IMR-90 (cell line): ENCODE measurements around the gene TRIM17. TPM values are rescaled to one million over a fixed set of nuclear protein-coding genes. Genes with fewer than 3 reads are reported as not detected.

Source experiments
- ATAC-seq: fragments of 200-7000 bp; cut with Tn5 transposase; 2 replicates; pipeline ENCODE4 v1.9.1; 2020; ENCODE audit warnings: low read depth, mild to moderate bottlenecking, moderate library complexity
- BruUV-seq: library from RNA; stranded (reverse); fragments of 400-500 nt; replicated peaks from 2 replicates; lab custom pipeline; 2021; lab: Mats Ljungman, UMichigan
- CTCF ChIA-PET: fragments of 300-600 bp; formaldehyde crosslinking; extraction: SDS; loops from one replicate; lab custom pipeline; 2021; ENCODE audit warnings: antibody characterized with exemption; lab: Yijun Ruan, JAX
- POLR2A ChIA-PET: fragments of 300-600 bp; sonication (Branson Sonifier 250); formaldehyde crosslinking; loops from one replicate; lab custom pipeline; 2022; ENCODE audit warnings: antibody characterized with exemption; ENCODE audit not compliant: unreplicated experiment; lab: Charles Lee
- DNase-seq: peaks from one replicate; pipeline ENCODE4 v3.0.0; 2013
- H2AFZ ChIP-seq: replicated peaks from 2 replicates; pipeline ENCODE3; 2013; ENCODE audit warnings: low read length, mild to moderate bottlenecking; ENCODE audit not compliant: poor library complexity
- H2AK5ac ChIP-seq: 2 replicates; pipeline ENCODE4 v1.6.1; 2013; ENCODE audit warnings: low read depth, low read length, inconsistent platforms
- H2AK9ac ChIP-seq: replicated peaks from 2 replicates; pipeline ENCODE3; 2013; ENCODE audit warnings: mild to moderate bottlenecking, low read depth, low read length, moderate library complexity; ENCODE audit not compliant: poor library complexity
- H2BK120ac ChIP-seq: 2 replicates; pipeline ENCODE4 v1.6.1; 2013; ENCODE audit warnings: low read depth, low read length, inconsistent platforms
- H2BK15ac ChIP-seq: 3 replicates; pipeline ENCODE4 v1.6.1; 2013; ENCODE audit warnings: low read depth, low read length, inconsistent platforms
- H2BK20ac ChIP-seq: 2 replicates; pipeline ENCODE4 v1.6.1; 2013; ENCODE audit warnings: low read depth, mild to moderate bottlenecking, inconsistent platforms, low read length, moderate library complexity
- H2BK5ac ChIP-seq: 2 replicates; pipeline ENCODE4 v1.6.1; 2013; ENCODE audit warnings: mild to moderate bottlenecking, low read depth, low read length, inconsistent platforms; ENCODE audit not compliant: poor library complexity, severe bottlenecking
- H3K14ac ChIP-seq: replicated peaks from 2 replicates; pipeline ENCODE4 v1.6.1; 2013; ENCODE audit warnings: low read depth, low read length, inconsistent platforms
- H3K18ac ChIP-seq: 2 replicates; pipeline ENCODE4 v1.6.1; 2013; ENCODE audit warnings: low read depth, low read length, control low read depth
- H3K23ac ChIP-seq: 2 replicates; pipeline ENCODE4 v1.6.1; 2013; ENCODE audit warnings: low read depth, low read length, inconsistent platforms
- H3K27ac ChIP-seq: 2 replicates; pipeline ENCODE4 v1.5.1; 2013; ENCODE audit warnings: mild to moderate bottlenecking, control low read depth, low read length; ENCODE audit not compliant: insufficient read depth
- H3K27me3 ChIP-seq: 2 replicates; pipeline ENCODE4 v1.6.1; 2013; ENCODE audit warnings: low read length; ENCODE audit not compliant: control insufficient read depth, insufficient read depth
- H3K36me3 ChIP-seq: 2 replicates; pipeline ENCODE4 v1.6.1; 2013; ENCODE audit warnings: low read length, mixed read lengths; ENCODE audit not compliant: control insufficient read depth, insufficient read depth
- H3K4ac ChIP-seq: 2 replicates; pipeline ENCODE4 v1.6.1; 2013; ENCODE audit warnings: low read depth, low read length, inconsistent platforms
- H3K4me1 ChIP-seq: 2 replicates; pipeline ENCODE4 v1.6.1; 2013; ENCODE audit warnings: low read length, mixed read lengths; ENCODE audit not compliant: control insufficient read depth, insufficient read depth
- H3K4me2 ChIP-seq: 2 replicates; pipeline ENCODE4 v1.6.1; 2013; ENCODE audit warnings: low read depth, mild to moderate bottlenecking, control low read depth, low read length, moderate library complexity
- H3K4me3 ChIP-seq: 2 replicates; pipeline ENCODE4 v1.5.1; 2013; ENCODE audit warnings: low read depth, mild to moderate bottlenecking, control low read depth, low read length, moderate library complexity; ENCODE audit not compliant: insufficient read depth
- H3K56ac ChIP-seq: 2 replicates; pipeline ENCODE4 v1.6.1; 2013; ENCODE audit warnings: low read length, inconsistent platforms; ENCODE audit not compliant: insufficient read depth; ENCODE audit errors: extremely low read depth
- H3K79me1 ChIP-seq, 2 experiments: 2 replicates each; pipeline ENCODE4 v1.6.1; 2013; ENCODE audit warnings: low read length in 2 of 2, inconsistent platforms in 1 of 2, low read depth in 1 of 2
- H3K9ac ChIP-seq: 2 replicates; pipeline ENCODE4 v1.6.1; 2013; ENCODE audit warnings: low read depth, low read length, control low read depth
- H3K9me1 ChIP-seq: 2 replicates; pipeline ENCODE4 v1.6.1; 2013; ENCODE audit warnings: low read length, inconsistent platforms; ENCODE audit not compliant: insufficient read depth
- H3K9me3 ChIP-seq: 2 replicates; pipeline ENCODE4 v1.6.1; 2013; ENCODE audit warnings: low read length; ENCODE audit not compliant: control insufficient read depth, insufficient read depth
- H4K20me1 ChIP-seq: 2 replicates; pipeline ENCODE4 v1.6.1; 2013; ENCODE audit warnings: low read length, inconsistent platforms; ENCODE audit not compliant: insufficient read depth
- H4K5ac ChIP-seq: 2 replicates; pipeline ENCODE4 v1.6.1; 2013; ENCODE audit warnings: mild to moderate bottlenecking, low read depth, low read length, control low read depth
- H4K8ac ChIP-seq, 2 experiments: 2 replicates each; pipeline ENCODE4 v1.6.1; 2013; ENCODE audit warnings: low read depth in 2 of 2, low read length in 2 of 2, control low read depth in 1 of 2, inconsistent platforms in 1 of 2
- H4K91ac ChIP-seq: 2 replicates; pipeline ENCODE4 v1.6.1; 2013; ENCODE audit warnings: low read depth, low read length, inconsistent platforms; ENCODE audit not compliant: insufficient read depth
- BHLHE40 ChIP-seq: fragments of 150-350 bp; IDR thresholded peaks from 2 replicates; pipeline ENCODE4 v1.6.1; 2016; ENCODE audit warnings: mild to moderate bottlenecking, low read depth, low read length
- CEBPB ChIP-seq: IDR thresholded peaks from 2 replicates; pipeline ENCODE4 v1.6.1; 2012; ENCODE audit warnings: low read depth, low read length, improper control_type of control experiment
- CTCF ChIP-seq: conservative IDR thresholded peaks from 2 replicates; pipeline ENCODE4 v1.5.1; 2012; ENCODE audit warnings: mild to moderate bottlenecking, low read depth, low read length, improper control_type of control experiment
- ELK1 ChIP-seq: fragments of 150-350 bp; IDR thresholded peaks from 2 replicates; pipeline ENCODE4 v1.6.1; 2016; ENCODE audit warnings: low read depth, mild to moderate bottlenecking, low read length, moderate library complexity, borderline replicate concordance
- FOS ChIP-seq: fragments of 150-350 bp; IDR thresholded peaks from 2 replicates; pipeline ENCODE4 v1.6.1; 2016; ENCODE audit warnings: low read depth, low read length
- MAFK ChIP-seq: IDR thresholded peaks from 2 replicates; pipeline ENCODE4 v1.6.1; 2012; ENCODE audit warnings: low read depth, low read length, improper control_type of control experiment
- MAZ ChIP-seq: IDR thresholded peaks from 2 replicates; pipeline ENCODE4 v1.6.1; 2012; ENCODE audit warnings: low read depth, mild to moderate bottlenecking, low read length, improper control_type of control experiment, moderate library complexity, borderline replicate concordance
- NFE2L2 ChIP-seq: fragments of 150-350 bp; IDR thresholded peaks from 2 replicates; pipeline ENCODE4 v1.6.1; 2016; ENCODE audit warnings: low read depth, mild to moderate bottlenecking, low read length
- POLR2A ChIP-seq: IDR thresholded peaks from 2 replicates; pipeline ENCODE4 v1.6.1; 2012; ENCODE audit warnings: mild to moderate bottlenecking, low read depth, low read length
- RAD21 ChIP-seq: IDR thresholded peaks from 2 replicates; pipeline ENCODE4 v1.6.1; 2012; ENCODE audit warnings: low read length, improper control_type of control experiment
- RCOR1 ChIP-seq: IDR thresholded peaks from 2 replicates; pipeline ENCODE4 v1.6.1; 2012; ENCODE audit warnings: mild to moderate bottlenecking, low read length, improper control_type of control experiment; ENCODE audit not compliant: insufficient replicate concordance
- RFX5 ChIP-seq: IDR thresholded peaks from 2 replicates; pipeline ENCODE4 v1.8.0; 2012; ENCODE audit warnings: low read depth, mild to moderate bottlenecking, low read length, moderate library complexity
- SMC3 ChIP-seq: fragments of 150-350 bp; IDR thresholded peaks from 2 replicates; pipeline ENCODE4 v1.6.1; 2016; ENCODE audit warnings: low read depth, mild to moderate bottlenecking, antibody characterized with exemption, low read length, moderate library complexity
- USF2 ChIP-seq: fragments of 150-350 bp; IDR thresholded peaks from 2 replicates; pipeline ENCODE4 v1.6.1; 2017; ENCODE audit warnings: mild to moderate bottlenecking, antibody characterized with exemption, low read length, low read depth
- WGBS, 2 experiments: methylation state at CpG; one replicate each; pipeline versions ENCODE4 v1.1.5 to v1.1.7; 2013; ENCODE audit warnings: missing lambda C conversion rate in 2 of 2; ENCODE audit not compliant: insufficient read length in 1 of 2; ENCODE audit errors: extremely low coverage in 2 of 2; 5-methylcytosine and 5-hydroxymethylcytosine counted together
- dilution Hi-C: fragments of 300-500 bp; cut with HindIII; formaldehyde crosslinking; loops from one replicate; pipeline ENCODE4 v1.14.3; 2018; ENCODE audit warnings: low sequenced_read_pairs; ENCODE audit not compliant: unreplicated experiment
- in situ Hi-C: fragments of 300-500 bp; cut with MboI; formaldehyde crosslinking; loops from 3 replicates; pipeline ENCODE4 v1.14.3; 2019; ENCODE audit warnings: low sequenced_read_pairs, inconsistent platforms, mixed read lengths
- intact Hi-C: fragments of 100-400 bp; cut with micrococcal nuclease; formaldehyde crosslinking; loops from 2 replicates; pipeline ENCODE4 v1.10.0; 2022
- polyA plus RNA-seq, 3 experiments: library from polyadenylated mRNA; depleted of rRNA; stranded (reverse); fragments of >200 nt; gene quantifications; 2 replicates each; pipeline ENCODE4 v1.2.3, GENCODE V29; 2012; ENCODE audit warnings: low replicate concordance in 1 of 3
- total RNA-seq: library from RNA; depleted of rRNA; stranded (reverse); fragments of >200 nt; gene quantifications from 2 replicates; pipeline ENCODE4 v1.2.3, GENCODE V29; 2012

TRIM17 gene
- total and polyA plus RNA-seq, 2 of the 4 experiments (the other 2 are of a cell fraction) = 0.39 TPM; not detected in 1

GRCh38 chr1:228428412-228428811 is 11.8 kb upstream of the TRIM17 start:
- 50% methylated on average over 2 of the region's 4 CpGs; no CpG with 5 or more reads in 1 of the 2 experiments for WGBS, 2 experiments
- BruUV-seq = no TSS peak
- POLR2A ChIA-PET = no interaction called here

More at GRCh38 chr1:228428412-228428811, 11.8 kb upstream of the TRIM17 start:
- Histone ChIP-seq H3K36me3 (peaks cover 3% of the 10 kb centered on the region), H3K4me2 (no peak overlapping the region), H3K23ac (no peak overlapping the region), H4K8ac (no peak overlapping the region), H3K56ac (no peak overlapping the region), H3K9me3 (no peaks in the 10 kb centered on the region), H4K91ac (no peak overlapping the region), H2AFZ (no peak overlapping the region), H4K20me1 (no peaks in the 10 kb centered on the region), H2BK120ac (no peak overlapping the region), H4K5ac (no peak overlapping the region), H2BK5ac (no peak overlapping the region), H3K14ac (no peak overlapping the region), H2AK9ac (no peak overlapping the region), H2AK5ac (no peak overlapping the region), H3K9me1 (0 out of 2 replicates have a peak, but pooled peaks cover 5% of the 10 kb centered on the region), H3K27me3 (no peaks in the 10 kb centered on the region), H3K79me1 (no peaks in the 10 kb centered on the region), H3K4me3 (no peak overlapping the region), H3K18ac (no peak overlapping the region), H3K4me1 (no peaks in the 10 kb centered on the region), H3K27ac (no peak overlapping the region), H3K9ac (no peak overlapping the region), H2BK15ac (no peak overlapping the region), H3K4ac (no peak overlapping the region), H2BK20ac (no peak overlapping the region)
- no peak for ATAC-seq
- TF ChIP-seq ELK1 = no peak
- no peak for TF ChIP-seq USF2
- no peak for TF ChIP-seq RFX5
- no peak for TF ChIP-seq CEBPB
- TF ChIP-seq RCOR1 = no peak
- TF ChIP-seq MAZ = no peak
- TF ChIP-seq FOS = no peak
- no peak for TF ChIP-seq POLR2A
- no peak for TF ChIP-seq SMC3
- no peak for TF ChIP-seq MAFK
- no peak for TF ChIP-seq NFE2L2
- TF ChIP-seq BHLHE40 = no peak
- TF ChIP-seq RAD21 = no peak
- no peak for TF ChIP-seq CTCF
- CTCF ChIA-PET = no interaction called here
- DNase-seq = no peak
- dilution Hi-C loops = no loop called here
- in situ Hi-C loops = no loop called here
- intact Hi-C loops = no loop called here
